GM21360 (cell line): ENCODE measurements around the gene PDE11A.

Source experiments
- ATAC-seq: cut with Tn5 transposase; IDR thresholded peaks from one replicate; pipeline ENCODE4 v1.9.1; 2021; ENCODE audit warnings: mild to moderate bottlenecking, moderate library complexity; ENCODE audit not compliant: unreplicated experiment

The PDE11A gene

GRCh38 chr2:177930916-177931315 is 141.7 kb downstream of the PDE11A start:
- no peak for ATAC-seq

GRCh38 chr2:177929662-177930522 is 142.7 kb downstream of the PDE11A start:
- no peak for ATAC-seq

GRCh38 chr2:177923323-177923722 is 149.3 kb downstream of the PDE11A start:
- ATAC-seq: no peak

GRCh38 chr2:177921726-177922125 is 150.9 kb downstream of the PDE11A start:
- ATAC-seq: no peak

- no peak for ATAC-seq
These were observed 155.4 kb downstream of the PDE11A start for GRCh38 chr2:177917169-177917568.

GRCh38 chr2:177916342-177916741 is 156.2 kb downstream of the PDE11A start:
- ATAC-seq: no peak

GRCh38 chr2:177914247-177914646 is 158.3 kb downstream of the PDE11A start:
- ATAC-seq: no peak

GRCh38 chr2:177909962-177910361 is 162.6 kb downstream of the PDE11A start:
- no peak for ATAC-seq

- ATAC-seq: no peak
These were observed 163.8 kb downstream of the PDE11A start for GRCh38 chr2:177908824-177909223.

- ATAC-seq: no peak
These were observed 164.4 kb downstream of the PDE11A start for GRCh38 chr2:177908182-177908581.

GRCh38 chr2:177906041-177906718 is 166.4 kb downstream of the PDE11A start:
- ATAC-seq: peak; percentile 93

- ATAC-seq: no peak
These were observed 166.9 kb downstream of the PDE11A start for GRCh38 chr2:177905640-177906039.

GRCh38 chr2:177902395-177903163 is 170.0 kb downstream of the PDE11A start:
- no peak for ATAC-seq

GRCh38 chr2:177900082-177900481 is 172.5 kb downstream of the PDE11A start:
- ATAC-seq: no peak

GRCh38 chr2:177897278-177897677 is 175.3 kb downstream of the PDE11A start:
- ATAC-seq: no peak

GRCh38 chr2:177896587-177896986 is 176.0 kb downstream of the PDE11A start:
- ATAC-seq: no peak

- no peak for ATAC-seq
These were observed 178.0 kb downstream of the PDE11A start for GRCh38 chr2:177894546-177894945.

- ATAC-seq: no peak
These were observed 178.7 kb downstream of the PDE11A start for GRCh38 chr2:177893880-177894279.

- no peak for ATAC-seq
These were observed 181.0 kb downstream of the PDE11A start for GRCh38 chr2:177891533-177891932.

- ATAC-seq: no peak
These were observed 182.6 kb downstream of the PDE11A start for GRCh38 chr2:177889818-177890460.

GRCh38 chr2:177888581-177888980 is 184.0 kb downstream of the PDE11A start:
- ATAC-seq: no peak
